HEK293T (cell line): ENCODE results near the gene IGSF9B.

Experiments used
- BHLHE40 ChIP-seq: fragments of 450-650 bp; IDR thresholded peaks from 2 replicates; pipeline ENCODE4 v1.6.1; 2016; ENCODE audit warnings: mild to moderate bottlenecking, moderate library complexity, borderline replicate concordance
- CTBP1 ChIP-seq: fragments of 450-650 bp; IDR thresholded peaks from 2 replicates; pipeline ENCODE4 v1.6.1; 2016; ENCODE audit warnings: borderline replicate concordance
- ELF4 ChIP-seq: fragments of 450-650 bp; IDR thresholded peaks from 2 replicates; pipeline ENCODE4 v1.6.1; 2017; ENCODE audit warnings: antibody characterized with exemption
- FOXA1 ChIP-seq: fragments of 450-650 bp; IDR thresholded peaks from 2 replicates; pipeline ENCODE4 v1.6.1; 2016; ENCODE audit warnings: mild to moderate bottlenecking
- FOXK2 ChIP-seq: fragments of 450-650 bp; IDR thresholded peaks from 2 replicates; pipeline ENCODE4 v1.6.1; 2016; ENCODE audit warnings: mild to moderate bottlenecking
- FOXM1 ChIP-seq: fragments of 450-650 bp; IDR thresholded peaks from 2 replicates; pipeline ENCODE4 v1.6.1; 2017; ENCODE audit warnings: mild to moderate bottlenecking, borderline replicate concordance
- HDGF ChIP-seq: fragments of 450-650 bp; IDR thresholded peaks from 2 replicates; pipeline ENCODE4 v1.6.1; 2017; ENCODE audit warnings: antibody characterized with exemption, borderline replicate concordance
- L3MBTL2 ChIP-seq: fragments of 450-650 bp; conservative IDR thresholded peaks from 2 replicates; pipeline ENCODE4 v1.6.1; 2016; ENCODE audit warnings: mild to moderate bottlenecking
- LEF1 ChIP-seq: fragments of 450-650 bp; IDR thresholded peaks from 2 replicates; pipeline ENCODE4 v1.6.1; 2017; ENCODE audit warnings: mild to moderate bottlenecking, borderline replicate concordance
- NFRKB ChIP-seq: fragments of 450-650 bp; IDR thresholded peaks from 2 replicates; pipeline ENCODE4 v1.6.1; 2016; ENCODE audit warnings: mild to moderate bottlenecking, moderate library complexity
- PKNOX1 ChIP-seq: fragments of 450-650 bp; IDR thresholded peaks from 2 replicates; pipeline ENCODE4 v1.6.1; 2016
- SP1 ChIP-seq: fragments of 450-650 bp; IDR thresholded peaks from 2 replicates; pipeline ENCODE4 v1.6.1; 2017
- SUZ12 ChIP-seq: fragments of 450-650 bp; IDR thresholded peaks from 2 replicates; pipeline ENCODE4 v1.6.1; 2016; ENCODE audit warnings: mild to moderate bottlenecking
- TARDBP ChIP-seq: fragments of 450-650 bp; IDR thresholded peaks from 2 replicates; pipeline ENCODE4 v1.6.1; 2016

GRCh38 chr11:133971881-133972280, 15.1 kb upstream of the IGSF9B start:
- TF ChIP-seq BHLHE40: no peak
- TF ChIP-seq LEF1: no peak
- TF ChIP-seq FOXM1: no peak
- TF ChIP-seq FOXK2: no peak
- TF ChIP-seq SP1: no peak
- no peak for TF ChIP-seq SUZ12
- TF ChIP-seq NFRKB: no peak
- no peak for TF ChIP-seq ELF4
- no peak for TF ChIP-seq TARDBP
- TF ChIP-seq PKNOX1: no peak
- no peak for TF ChIP-seq L3MBTL2
- no peak for TF ChIP-seq CTBP1
- no peak for TF ChIP-seq FOXA1
- TF ChIP-seq HDGF: no peak
